ENCODE measurements around the gene PLA2G4D.

DNA sequence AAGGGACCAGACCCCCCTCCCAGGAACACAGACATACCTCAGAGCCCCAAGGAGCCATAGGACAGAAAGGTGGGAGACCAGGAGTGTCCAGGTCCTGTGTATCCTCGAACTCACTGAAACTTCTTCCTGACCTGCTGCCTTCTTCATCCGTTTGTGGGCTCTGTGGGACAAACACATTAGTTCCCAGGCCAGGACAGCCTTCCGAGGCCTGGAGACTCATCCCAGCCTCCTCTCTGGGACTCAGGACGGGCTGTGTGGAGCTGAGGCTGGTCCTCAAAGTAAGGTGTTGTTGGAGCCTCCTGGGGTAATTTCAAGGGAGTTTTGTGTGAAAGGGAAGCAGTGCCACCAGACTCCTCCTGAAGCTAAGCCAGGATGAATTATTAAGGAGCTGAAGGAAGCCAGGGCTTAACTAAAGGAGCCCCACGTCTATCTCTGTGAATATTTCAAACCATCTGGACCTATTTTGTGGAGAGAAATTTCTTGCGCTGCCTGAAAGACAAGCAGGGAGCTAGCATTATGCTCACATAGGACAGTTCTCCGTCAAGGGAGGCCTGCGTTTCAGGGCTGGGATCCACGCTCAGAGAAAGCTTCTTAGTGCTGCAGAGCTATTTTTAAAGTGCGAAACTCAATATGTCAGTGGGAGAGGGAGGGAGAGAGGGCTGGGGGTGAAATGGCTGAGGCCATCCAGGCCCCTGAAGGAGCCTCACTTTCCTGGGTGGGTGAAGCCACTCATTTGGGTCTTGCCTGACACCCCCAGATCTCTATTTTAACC, 43.7 kb downstream of the PLA2G4D start:
- TF ChIP-seq CTCF (IDR thresholded peaks at IDR 0.05), result no peak
- TF ChIP-seq ELK1 (IDR thresholded peaks at IDR 0.05; ENCODE audit: low read depth, low read length), result no peak
- TF ChIP-seq NR3C1 (IDR thresholded peaks at IDR 0.05), result no peak
- no peak for TF ChIP-seq POLR2A (IDR thresholded peaks at IDR 0.05; ENCODE audit: low read length)

All from A549 (cell line).